PC-9 (cell line): ENCODE results near the gene PCP2. TPM values are rescaled to one million over a fixed set of nuclear protein-coding genes. Genes with fewer than 3 reads are reported as not detected.

Experiments
- BruUV-seq: library from RNA; stranded (reverse); fragments of 400-500 nt; replicated peaks from 2 replicates; lab custom pipeline; 2021; lab: Mats Ljungman, UMichigan
- CTCF ChIA-PET: fragments of 300-600 bp; sonication (Branson Sonifier 250); formaldehyde crosslinking; loops from one replicate; lab custom pipeline; 2022; ENCODE audit warnings: antibody characterized with exemption; lab: Charles Lee
- POLR2A ChIA-PET: fragments of 300-600 bp; sonication (Branson Sonifier 250); formaldehyde crosslinking; loops from one replicate; lab custom pipeline; 2022; ENCODE audit warnings: antibody characterized with exemption; ENCODE audit not compliant: unreplicated experiment; lab: Charles Lee
- DNase-seq, 2 experiments: peaks; one replicate each; pipeline versions ENCODE4 v3.0.0 to v3.0.0-alpha.2; 2015 to 2022; ENCODE audit warnings: mixed read lengths in 1 of 2
- H2AFZ ChIP-seq: fragments of 200-600 bp; sonication (generic); 2 replicates; pipeline ENCODE4 v1.8.1; 2017; ENCODE audit warnings: antibody characterized with exemption
- H3F3A ChIP-seq: fragments of 200-600 bp; sonication (generic); 2 replicates; pipeline ENCODE4 v1.8.1; 2017; ENCODE audit warnings: antibody characterized with exemption, mild to moderate bottlenecking, low read depth; ENCODE audit not compliant: insufficient read depth
- H3K27ac ChIP-seq: fragments of 200-600 bp; sonication (generic); 2 replicates; pipeline ENCODE4 v1.6.1; 2016; ENCODE audit warnings: mixed run types
- H3K27me3 ChIP-seq: fragments of 200-600 bp; sonication (generic); 2 replicates; pipeline ENCODE4 v1.6.1; 2016; ENCODE audit warnings: low read depth, mixed run types; ENCODE audit not compliant: insufficient read depth
- H3K36me3 ChIP-seq: fragments of 200-600 bp; sonication (generic); 2 replicates; pipeline ENCODE4 v1.6.1; 2016; ENCODE audit warnings: low read depth, mixed run types
- H3K4me1 ChIP-seq: fragments of 200-600 bp; sonication (generic); replicated peaks from 2 replicates; pipeline ENCODE4 v1.6.1; 2016; ENCODE audit warnings: mixed run types; ENCODE audit not compliant: insufficient read depth
- H3K4me2 ChIP-seq: fragments of 200-600 bp; sonication (generic); 2 replicates; pipeline ENCODE4 v1.6.1; 2017; ENCODE audit warnings: mixed run types
- H3K4me3 ChIP-seq: fragments of 200-600 bp; sonication (generic); 2 replicates; pipeline ENCODE4 v1.6.1; 2016; ENCODE audit warnings: mixed run types
- H3K79me2 ChIP-seq: fragments of 200-600 bp; sonication (generic); 2 replicates; pipeline ENCODE4 v1.6.1; 2017; ENCODE audit warnings: low read depth, mixed run types
- H3K9me2 ChIP-seq: fragments of 200-600 bp; sonication (generic); 2 replicates; pipeline ENCODE4 v1.8.1; 2017; ENCODE audit warnings: mild to moderate bottlenecking; ENCODE audit not compliant: insufficient read depth
- H3K9me3 ChIP-seq: fragments of 200-600 bp; sonication (generic); 2 replicates; pipeline ENCODE4 v1.8.1; 2016; ENCODE audit warnings: low read depth; ENCODE audit not compliant: insufficient read depth
- H4K20me1 ChIP-seq: fragments of 200-600 bp; sonication (generic); 2 replicates; pipeline ENCODE4 v1.8.1; 2017; ENCODE audit not compliant: insufficient read depth
- EZH2 ChIP-seq: fragments of 200-600 bp; sonication (generic); IDR thresholded peaks from 2 replicates; pipeline ENCODE4 v1.8.0; 2017; ENCODE audit warnings: antibody characterized with exemption, low read depth
- intact Hi-C: fragments of 100-400 bp; cut with micrococcal nuclease; formaldehyde crosslinking; loops from one replicate; pipeline ENCODE4 v1.10.0; 2022; ENCODE audit not compliant: unreplicated experiment
- total RNA-seq: library from RNA; stranded (reverse); gene quantifications from 2 replicates; pipeline ENCODE4 v1.2.3, GENCODE V29; 2021
- TF ChIP-seq, protein P1 (sequence below): fragments of 200-600 bp; sonication (generic); conservative IDR thresholded peaks from 2 replicates; pipeline ENCODE4 v1.6.1; 2017; ENCODE audit warnings: mixed run types, antibody characterized with exemption, mild to moderate bottlenecking, moderate library complexity

The PCP2 gene
- total RNA-seq, 1 experiment from 2014 or later = 0.92 TPM

DNA sequence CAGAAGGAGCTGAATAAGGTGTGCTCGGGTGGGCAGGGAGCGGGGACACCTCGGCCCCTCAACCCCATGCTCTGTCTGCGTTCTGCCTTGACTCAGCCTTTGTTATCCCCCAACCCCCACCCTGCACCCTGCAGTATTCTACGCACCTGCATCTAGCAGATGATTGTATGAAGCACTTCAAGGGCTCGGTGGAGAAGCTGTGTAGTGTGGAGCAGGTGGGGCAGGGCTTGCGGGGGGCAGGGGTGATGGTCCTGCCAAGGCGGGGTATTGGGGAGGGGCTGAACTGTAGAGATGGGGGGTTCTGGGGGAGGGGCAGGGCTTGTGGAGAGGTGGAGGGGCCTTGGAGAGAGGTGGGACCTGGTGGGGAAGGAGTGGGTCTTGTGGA is 9.5 kb upstream of the PCP2 start:
- no peak overlapping the region for H2AFZ ChIP-seq
- intact Hi-C loops = no loop called here
- no peaks in the 10 kb centered on the region; the same call in 1 of the 2 replicates for H3K9me3 ChIP-seq
- H3K79me2 ChIP-seq = peaks cover 20% of the 10 kb centered on the region
- POLR2A ChIA-PET = interaction anchor here (0.6 kb wide), 1 partner anchor 24 kb away, joined by 3 read pairs; no protein-coding TSS in a partner anchor
- DNase-seq = no peak
- H3K4me3 ChIP-seq = no peak overlapping the region
- H3K9me2 ChIP-seq = no peaks in the 10 kb centered on the region
- peaks cover 13% of the 10 kb centered on the region for H4K20me1 ChIP-seq
- H3K4me2 ChIP-seq = no peak overlapping the region
- no peaks in the 10 kb centered on the region for H3K27me3 ChIP-seq
- H3K27ac ChIP-seq = no peak overlapping the region
- CTCF ChIA-PET = no interaction called here
- TF ChIP-seq EZH2 = no peak
- TF ChIP-seq, protein P1, sequence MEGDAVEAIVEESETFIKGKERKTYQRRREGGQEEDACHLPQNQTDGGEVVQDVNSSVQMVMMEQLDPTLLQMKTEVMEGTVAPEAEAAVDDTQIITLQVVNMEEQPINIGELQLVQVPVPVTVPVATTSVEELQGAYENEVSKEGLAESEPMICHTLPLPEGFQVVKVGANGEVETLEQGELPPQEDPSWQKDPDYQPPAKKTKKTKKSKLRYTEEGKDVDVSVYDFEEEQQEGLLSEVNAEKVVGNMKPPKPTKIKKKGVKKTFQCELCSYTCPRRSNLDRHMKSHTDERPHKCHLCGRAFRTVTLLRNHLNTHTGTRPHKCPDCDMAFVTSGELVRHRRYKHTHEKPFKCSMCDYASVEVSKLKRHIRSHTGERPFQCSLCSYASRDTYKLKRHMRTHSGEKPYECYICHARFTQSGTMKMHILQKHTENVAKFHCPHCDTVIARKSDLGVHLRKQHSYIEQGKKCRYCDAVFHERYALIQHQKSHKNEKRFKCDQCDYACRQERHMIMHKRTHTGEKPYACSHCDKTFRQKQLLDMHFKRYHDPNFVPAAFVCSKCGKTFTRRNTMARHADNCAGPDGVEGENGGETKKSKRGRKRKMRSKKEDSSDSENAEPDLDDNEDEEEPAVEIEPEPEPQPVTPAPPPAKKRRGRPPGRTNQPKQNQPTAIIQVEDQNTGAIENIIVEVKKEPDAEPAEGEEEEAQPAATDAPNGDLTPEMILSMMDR = no peak
- BruUV-seq = no TSS peak
- peaks cover 4% of the 10 kb centered on the region; the same call in 1 of the 2 replicates for H3K4me1 ChIP-seq
- H3F3A ChIP-seq = peaks cover 39% of the 10 kb centered on the region
- no peaks in the 10 kb centered on the region for H3K36me3 ChIP-seq

DNA sequence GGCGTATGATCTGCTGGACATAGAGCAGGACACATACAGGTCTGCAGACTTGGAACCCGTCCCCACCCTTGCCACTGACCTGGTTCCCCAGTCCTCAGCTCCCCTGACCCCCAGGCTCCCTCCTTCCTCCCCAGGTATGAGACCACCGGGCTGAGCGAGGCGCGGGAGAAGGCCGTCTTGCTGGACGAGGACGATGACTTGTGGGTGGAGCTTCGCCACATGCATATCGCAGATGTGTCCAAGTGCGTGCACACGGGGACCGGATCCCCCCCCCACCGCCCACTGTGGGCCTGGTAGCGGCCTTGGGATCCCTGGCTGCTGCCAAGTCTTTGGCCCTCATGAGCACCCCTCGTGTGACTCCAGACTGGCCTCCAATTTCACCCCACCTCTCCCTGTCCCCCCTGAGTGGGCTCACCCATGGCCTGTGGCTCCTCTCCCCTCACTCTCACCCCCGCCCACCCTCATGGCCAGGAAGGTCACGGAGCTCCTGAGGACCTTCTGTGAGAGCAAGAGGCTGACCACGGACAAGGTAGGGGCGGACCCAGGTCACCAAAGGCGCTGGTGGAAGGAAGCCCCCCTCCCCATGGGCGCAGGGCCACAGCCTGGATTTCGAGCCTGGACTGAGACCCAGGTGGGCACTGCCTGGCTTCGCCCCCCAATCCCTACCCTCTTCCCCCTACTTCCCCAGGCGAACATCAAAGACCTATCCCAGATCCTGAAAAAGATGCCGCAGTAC is 8.9 kb upstream of the PCP2 start:
- no peak overlapping the region for H3K4me2 ChIP-seq
- intact Hi-C loops = no loop called here
- H3K27ac ChIP-seq = no peak overlapping the region
- no peak overlapping the region for H2AFZ ChIP-seq
- no peaks in the 10 kb centered on the region for H3K9me2 ChIP-seq
- H3K36me3 ChIP-seq = no peaks in the 10 kb centered on the region
- no peak overlapping the region for H3K4me3 ChIP-seq
- POLR2A ChIA-PET = interaction anchor here (0.6 kb wide), 1 partner anchor 23 kb away, joined by 3 read pairs; no protein-coding TSS in a partner anchor
- H4K20me1 ChIP-seq = peaks cover 13% of the 10 kb centered on the region
- peaks cover 41% of the 10 kb centered on the region for H3F3A ChIP-seq
- CTCF ChIA-PET = no interaction called here
- H3K79me2 ChIP-seq = peaks cover 26% of the 10 kb centered on the region
- DNase-seq = no peak
- peaks cover 8% of the 10 kb centered on the region; the same call in 1 of the 2 replicates for H3K4me1 ChIP-seq
- no TSS peak for BruUV-seq
- TF ChIP-seq EZH2 = no peak
- TF ChIP-seq, protein P1 = no peak
- no peaks in the 10 kb centered on the region; the same call in 1 of the 2 replicates for H3K9me3 ChIP-seq
- no peaks in the 10 kb centered on the region for H3K27me3 ChIP-seq

DNA sequence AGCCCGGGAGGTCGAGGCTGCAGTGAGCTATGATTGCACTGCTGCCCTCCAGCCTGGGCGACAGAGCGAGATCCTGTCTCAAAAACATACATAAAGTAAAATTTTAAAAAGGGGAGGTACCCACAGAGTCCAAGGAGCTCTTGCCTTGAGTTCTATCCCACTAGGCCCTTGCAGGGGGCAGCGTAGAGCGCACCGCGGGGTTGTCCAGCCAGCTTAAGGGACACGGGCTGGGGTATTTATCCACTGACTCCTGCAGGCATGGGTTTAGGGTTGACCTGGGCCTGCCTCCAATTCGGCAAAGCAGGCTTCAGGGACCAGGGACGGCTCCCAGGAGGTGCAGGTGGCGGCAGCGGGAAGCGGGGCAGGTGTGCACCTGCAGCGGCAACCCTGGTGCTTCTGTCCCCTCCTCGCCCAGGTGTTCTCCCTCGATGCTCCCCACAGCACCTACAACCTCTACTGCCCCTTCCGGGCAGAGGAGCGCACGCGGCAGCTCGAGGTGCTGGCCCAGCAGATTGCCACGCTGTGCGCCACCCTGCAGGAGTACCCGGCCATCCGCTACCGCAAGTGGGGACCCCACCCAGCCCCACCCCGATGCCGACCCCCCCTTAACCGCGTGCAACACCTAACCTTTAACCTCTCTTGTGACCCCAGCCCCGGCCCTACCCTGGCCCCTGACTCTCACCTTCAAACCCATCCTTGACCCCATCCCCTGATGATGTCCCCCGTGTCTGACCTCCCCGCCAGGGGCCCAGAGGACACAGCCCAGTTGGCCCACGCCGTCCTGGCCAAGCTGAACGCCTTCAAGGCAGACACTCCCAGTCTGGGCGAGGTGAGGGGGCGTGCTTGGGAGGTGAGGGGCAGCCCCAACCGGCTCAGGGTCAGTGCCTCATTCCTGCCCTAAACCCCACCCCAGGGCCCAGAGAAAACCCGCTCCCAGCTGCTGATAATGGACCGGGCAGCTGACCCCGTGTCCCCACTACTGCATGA is 8.1 kb upstream of the PCP2 start:
- intact Hi-C loops = no loop called here
- Histone ChIP-seq H3F3A (peaks cover 41% of the 10 kb centered on the region), H3K9me3 (no peaks in the 10 kb centered on the region; the same call in 1 of the 2 replicates), H3K27ac (no peak overlapping the region), H3K27me3 (no peaks in the 10 kb centered on the region), H3K79me2 (peaks cover 30% of the 10 kb centered on the region), H2AFZ (no peak overlapping the region), H3K4me2 (no peak overlapping the region), H3K4me3 (no peak overlapping the region), H3K4me1 (peaks cover 10% of the 10 kb centered on the region; the same call in 1 of the 2 replicates), H3K36me3 (no peaks in the 10 kb centered on the region), H3K9me2 (no peaks in the 10 kb centered on the region), H4K20me1 (peaks cover 13% of the 10 kb centered on the region)
- TF ChIP-seq EZH2 = no peak
- TF ChIP-seq, protein P1 = no peak; the same call in 1 of the 2 replicates
- no peak for DNase-seq
- CTCF ChIA-PET = no interaction called here
- BruUV-seq = no TSS peak
- POLR2A ChIA-PET = no interaction called here
